ENCODE results near the gene PKD1.
"Not testable (repeated sequence)": the region's sequence is repeated elsewhere in the genome, so short reads cannot be mapped to it uniquely, and the experiment has no call there.

The PKD1 gene

GRCh38 chr16:2122934-2123683 is 12.6 kb downstream of the PKD1 start:
- DNase-seq: not testable (repeated sequence)

- no peak for DNase-seq
These were observed 13.3 kb downstream of the PKD1 start for GRCh38 chr16:2122429-2122828.

GRCh38 chr16:2121853-2122252 is 13.8 kb downstream of the PKD1 start:
- DNase-seq: no peak

DNA sequence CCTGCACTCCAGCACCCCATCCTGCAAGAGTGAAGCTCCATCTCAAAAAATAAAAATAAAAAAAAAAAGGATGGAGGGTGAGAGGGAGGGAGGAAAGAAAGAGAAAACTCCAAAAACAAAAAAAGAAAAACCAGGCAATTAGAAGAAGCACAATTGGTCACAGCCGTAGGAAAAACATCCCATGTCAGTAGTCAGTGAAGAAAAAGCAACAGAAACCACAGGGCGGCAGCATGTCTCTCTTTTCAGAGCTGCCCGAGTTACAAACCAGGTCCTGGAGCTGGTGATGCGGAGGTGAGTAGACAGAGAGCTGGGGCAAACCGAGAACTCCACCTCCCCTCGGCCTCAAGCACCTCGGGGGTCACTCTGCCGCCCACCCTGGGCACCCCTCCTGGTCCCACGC is 14.4 kb downstream of the PKD1 start:
- DNase-seq: peak; percentile 55

GRCh38 chr16:2117960-2118722 is 17.6 kb downstream of the PKD1 start:
- DNase-seq: not testable (repeated sequence)

DNA sequence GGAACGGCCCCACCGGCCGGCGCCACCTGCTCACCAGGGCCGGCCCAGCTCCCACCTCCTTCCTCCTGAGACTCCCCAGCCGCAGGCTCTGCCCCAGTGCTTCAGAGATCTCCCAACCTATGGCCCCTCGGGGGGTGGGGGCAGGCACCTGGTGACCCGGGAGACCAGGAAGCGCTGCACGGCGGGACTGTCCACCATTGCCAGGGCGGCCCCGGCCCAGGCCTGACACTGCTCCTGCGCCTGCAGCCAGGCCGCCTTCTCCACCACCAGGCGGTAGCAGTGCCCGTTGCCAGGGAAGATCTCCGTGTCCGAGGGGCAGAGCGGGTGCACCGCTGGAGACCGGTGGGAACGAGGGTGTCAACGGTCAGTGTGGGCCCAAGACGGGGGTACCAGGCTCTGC is 18.4 kb downstream of the PKD1 start:
- not testable (repeated sequence) for DNase-seq

DNA sequence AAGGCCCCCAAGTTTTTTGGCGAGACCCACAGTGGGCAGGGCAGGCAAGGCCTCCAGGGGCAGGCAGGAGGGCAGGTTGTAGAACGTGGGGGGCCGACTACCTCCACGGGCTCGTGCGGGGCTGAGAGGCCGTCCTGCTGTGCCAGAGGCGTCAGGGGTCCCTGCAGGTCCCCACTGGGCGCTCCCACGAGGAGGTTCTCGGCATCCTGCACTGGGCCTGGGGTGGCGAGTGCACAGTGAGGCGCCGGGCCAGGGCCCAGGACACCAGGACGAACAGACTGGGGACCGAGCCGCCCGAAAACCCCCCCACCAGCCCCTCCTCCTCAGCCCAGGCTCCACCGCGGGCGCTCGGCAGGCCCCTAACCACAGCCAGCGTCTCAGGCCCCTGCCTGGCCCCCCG is 19.3 kb downstream of the PKD1 start:
- DNase-seq: not testable (repeated sequence)

- DNase-seq: no peak
These were observed 20.1 kb downstream of the PKD1 start for GRCh38 chr16:2115591-2115973.

GRCh38 chr16:2114885-2115590 is 20.7 kb downstream of the PKD1 start:
- not testable (repeated sequence) for DNase-seq

DNA sequence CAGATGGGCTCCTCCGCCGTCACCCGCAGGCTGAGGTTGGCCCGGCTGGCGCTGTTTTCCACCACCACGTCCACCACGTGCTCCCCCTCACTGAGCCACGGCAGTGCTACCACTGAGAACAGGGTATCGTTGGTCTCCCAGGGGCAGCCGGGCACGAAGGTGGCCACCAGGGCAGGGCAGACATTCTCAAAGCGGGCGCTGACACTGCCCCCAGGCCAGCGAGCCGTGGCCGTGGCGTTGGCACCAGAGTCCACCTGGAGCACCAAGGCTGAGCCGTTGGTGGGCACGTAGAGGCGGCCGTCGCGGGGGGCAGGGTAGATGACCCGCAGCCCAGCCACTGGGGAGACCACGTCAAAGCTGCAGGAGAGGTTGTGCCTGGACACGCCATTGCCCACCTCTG is 21.5 kb downstream of the PKD1 start:
- not testable (repeated sequence) for DNase-seq

DNA sequence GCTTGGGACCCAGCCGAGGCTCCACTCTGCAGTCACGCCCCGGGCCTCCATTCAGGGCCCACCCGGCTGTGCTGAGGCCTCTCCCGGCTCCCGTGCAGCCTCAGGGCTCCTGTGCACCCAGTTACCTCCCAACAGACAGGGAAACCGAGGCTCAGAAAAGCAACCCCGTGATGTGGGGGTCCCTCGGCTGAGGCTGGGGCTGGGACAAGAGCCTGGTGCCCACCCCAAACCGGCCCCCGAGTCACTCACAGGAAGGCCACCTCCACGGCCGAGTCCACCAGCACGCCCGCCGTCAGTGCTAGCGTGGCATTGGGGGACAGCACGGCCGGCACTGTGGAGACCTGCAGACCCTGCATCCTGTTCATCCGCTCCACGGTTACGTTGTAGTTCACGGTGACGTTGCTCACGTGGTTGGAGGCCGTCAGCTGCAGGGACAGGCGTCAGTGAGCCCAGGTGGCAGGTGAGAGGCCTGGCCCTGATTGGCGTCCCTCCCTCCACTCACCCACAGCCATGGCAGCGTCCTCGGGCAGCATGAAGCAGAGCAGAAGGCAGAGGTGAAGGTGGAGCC is 23.1 kb downstream of the PKD1 start:
- not testable (repeated sequence) for DNase-seq

DNA sequence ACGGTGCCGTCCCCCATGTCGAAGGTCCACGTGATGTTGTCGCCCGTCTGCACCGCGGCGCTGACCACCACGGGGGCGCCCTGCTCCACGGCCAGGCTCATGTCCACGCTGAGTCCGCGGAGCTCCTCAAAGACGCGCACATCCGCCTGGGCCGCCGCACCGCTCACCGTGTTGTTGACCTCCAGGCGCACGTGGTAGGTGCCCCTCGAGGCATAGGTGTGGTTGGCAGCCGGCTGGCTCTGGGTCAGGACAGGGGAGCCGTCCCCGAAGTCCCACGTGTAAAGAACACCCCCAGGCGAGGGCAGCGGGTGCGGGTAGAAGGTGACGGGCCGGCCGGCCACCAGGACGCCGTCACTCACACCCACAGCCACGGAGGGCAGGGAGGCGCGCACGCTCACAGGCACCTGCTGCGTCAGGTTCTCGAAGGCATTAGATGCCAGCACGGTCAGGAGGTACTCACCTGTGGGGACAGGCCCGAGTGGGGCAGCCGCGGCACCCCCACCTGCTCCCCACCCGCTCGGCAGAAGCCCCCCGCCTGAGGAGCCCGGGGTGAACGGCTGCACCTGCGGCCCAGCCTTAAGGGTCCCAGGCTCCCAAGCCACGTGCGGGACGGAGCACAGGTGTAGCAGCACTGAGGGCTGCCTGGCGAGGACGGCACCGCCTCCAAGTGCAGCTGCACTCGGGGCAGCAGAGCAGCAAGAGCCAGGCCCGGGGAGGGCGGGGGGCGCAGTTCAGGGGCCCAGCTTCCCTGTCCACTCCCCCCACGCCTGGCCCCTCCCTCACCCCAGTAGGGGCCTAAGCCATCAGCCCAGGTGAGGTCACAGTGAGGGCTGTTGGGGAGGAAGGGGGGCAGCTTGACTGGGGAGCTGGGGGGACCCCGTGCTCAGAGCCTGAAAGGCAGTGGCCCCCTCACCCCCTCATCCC is 24.0 kb downstream of the PKD1 start:
- DNase-seq: not testable (repeated sequence)

- DNase-seq: not testable (repeated sequence)
These were observed 24.7 kb downstream of the PKD1 start for GRCh38 chr16:2111009-2111353.

GRCh38 chr16:2110332-2111008 is 25.2 kb downstream of the PKD1 start:
- not testable (repeated sequence) for DNase-seq

- not testable (repeated sequence) for DNase-seq
These were observed 25.8 kb downstream of the PKD1 start for GRCh38 chr16:2109872-2110271.

DNA sequence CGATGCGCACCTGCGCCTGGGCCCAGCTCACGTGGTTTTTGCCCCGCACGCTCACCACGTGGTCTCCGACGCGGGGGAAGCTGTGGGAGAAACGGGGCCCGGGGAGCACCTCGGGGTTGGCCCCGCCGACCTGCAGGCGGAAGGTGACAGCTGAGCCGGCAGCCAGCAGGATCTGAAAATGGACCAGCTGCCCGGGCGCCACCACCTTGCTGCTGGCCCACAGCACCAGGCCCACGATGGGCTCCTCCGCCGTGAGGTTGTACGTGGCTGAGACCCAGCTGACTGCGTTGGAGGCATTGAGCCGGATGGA is 26.5 kb downstream of the PKD1 start:
- not testable (repeated sequence) for DNase-seq

DNA sequence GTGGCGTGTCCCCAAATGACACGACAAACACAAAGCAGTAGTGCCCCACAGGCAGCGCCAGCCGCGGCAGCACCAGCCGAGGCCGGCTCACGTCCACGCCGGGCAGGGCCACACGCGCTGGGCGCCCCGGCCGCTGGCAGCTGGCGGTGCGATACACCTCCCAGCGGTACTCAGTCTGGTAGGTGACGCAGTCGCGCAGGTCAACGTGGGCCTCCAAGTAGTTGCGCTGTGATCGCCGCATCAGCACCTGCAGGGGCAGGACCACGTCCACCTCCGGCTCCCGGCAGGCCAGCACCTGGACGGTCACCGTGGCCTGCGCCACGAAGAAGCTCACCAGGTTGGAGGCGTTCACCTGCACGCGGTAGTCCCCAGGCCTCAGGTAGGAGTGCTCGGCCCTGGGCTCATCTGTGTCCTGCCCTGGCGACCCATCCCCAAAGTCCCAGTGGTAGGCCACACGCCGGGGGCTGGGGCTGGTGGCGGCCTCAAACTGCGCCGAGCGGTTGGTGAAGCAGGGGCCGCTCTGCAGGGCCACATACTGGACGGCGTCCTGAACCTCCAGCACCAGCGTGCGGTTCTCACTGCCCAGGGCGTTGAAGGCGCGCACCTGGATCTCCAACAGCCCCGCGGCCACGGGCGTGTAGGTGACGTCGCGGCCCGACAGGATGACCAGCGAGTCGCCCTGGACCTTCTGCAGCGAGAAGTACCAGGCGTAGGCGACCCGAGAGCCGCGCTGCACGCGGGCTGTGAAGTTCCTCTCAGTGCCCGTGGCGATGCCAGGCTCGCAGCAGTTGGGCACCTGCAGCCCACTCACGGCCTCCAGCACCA is 27.0 kb downstream of the PKD1 start:
- not testable (repeated sequence) for DNase-seq

DNA sequence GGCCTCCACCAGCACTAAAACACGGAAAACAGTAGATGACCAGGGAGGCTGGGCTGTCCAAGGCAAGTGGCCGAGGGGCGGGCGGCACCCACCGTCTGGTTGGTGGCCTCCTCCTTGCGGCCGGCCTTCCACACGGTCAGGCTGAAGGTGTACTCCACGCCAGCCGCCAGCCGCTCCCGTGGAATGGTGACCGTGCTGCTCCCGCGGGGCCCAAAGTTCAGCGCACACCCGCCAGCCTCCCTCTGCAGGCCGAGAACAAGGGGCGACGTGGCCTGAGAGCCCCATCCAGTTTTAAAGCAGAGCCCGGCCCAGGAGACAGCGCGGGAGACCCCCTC is 27.9 kb downstream of the PKD1 start:
- not testable (repeated sequence) for DNase-seq

DNA sequence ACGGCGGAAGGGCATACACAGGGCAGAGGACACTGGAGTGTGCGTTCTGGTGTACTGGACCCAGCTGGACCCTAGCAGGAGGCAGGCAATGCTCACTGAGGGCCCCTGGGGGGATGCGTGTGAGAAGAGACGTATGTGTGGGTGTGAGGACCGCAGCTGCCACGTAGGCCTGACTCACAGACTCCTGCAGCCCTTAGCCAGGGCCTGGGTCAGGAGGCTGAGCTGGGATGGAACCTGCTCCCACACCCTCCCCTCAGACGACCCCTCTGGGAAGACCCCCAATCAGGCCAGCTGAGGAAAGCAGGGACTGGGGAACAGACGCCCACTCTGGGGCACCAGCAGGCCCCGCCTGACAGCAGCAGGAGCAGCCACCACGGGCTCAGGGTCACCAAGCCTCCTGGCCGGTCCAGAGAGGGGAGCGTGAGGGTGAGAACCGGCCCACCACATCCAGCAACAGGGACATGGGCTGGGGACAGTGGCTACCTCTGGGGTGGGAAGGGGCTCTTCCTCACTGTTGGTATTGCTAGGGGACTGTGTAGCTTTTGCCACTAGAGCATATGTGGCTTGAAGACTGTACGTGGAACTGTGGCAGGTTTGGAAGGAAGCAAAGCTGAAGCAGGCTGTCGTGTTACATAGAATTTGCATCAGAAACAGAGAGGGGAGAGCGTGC is 28.4 kb downstream of the PKD1 start:
- DNase-seq: peak; percentile 56

DNA sequence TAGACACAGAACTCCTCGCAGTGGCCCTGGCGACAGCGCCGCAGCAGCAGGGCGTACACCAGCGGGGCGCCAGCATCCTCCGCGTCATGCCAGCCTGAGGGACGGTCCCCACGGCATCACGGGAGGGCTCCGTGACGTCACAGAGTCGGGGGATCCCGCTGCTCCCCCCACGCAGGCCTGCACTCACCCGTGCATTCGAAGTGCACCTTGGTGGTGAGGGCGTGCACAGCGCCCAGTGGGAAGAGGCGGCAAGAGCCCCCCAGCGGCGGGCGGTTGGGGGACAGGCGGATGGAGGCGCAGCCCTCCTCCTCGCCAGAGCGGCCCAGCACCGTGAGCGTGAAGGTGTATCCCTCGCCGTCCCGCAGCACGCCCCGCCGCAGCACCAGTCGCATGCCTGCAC is 29.5 kb downstream of the PKD1 start:
- DNase-seq: not testable (repeated sequence)

Measured in fibroblast of upper back skin (primary cell).